GM23338 (cell line): ENCODE results near the gene PLCL1.

Experiments
- CTCF ChIP-seq, 2 experiments: fragments of 200-600 bp in 1 of 2; sonication (generic) in 1 of 2; conservative IDR thresholded peaks; 2 replicates each; pipeline versions ENCODE4 v1.5.1 to v1.6.1; 2016 to 2017; ENCODE audit warnings: antibody characterized with exemption in 2 of 2, low read depth in 2 of 2, mild to moderate bottlenecking in 2 of 2, moderate library complexity in 1 of 2
- EZH2phosphoT487 ChIP-seq: fragments of 200-600 bp; sonication (generic); IDR thresholded peaks from one replicate; pipeline ENCODE4 v1.8.1; 2018; ENCODE audit warnings: antibody characterized with exemption; ENCODE audit not compliant: unreplicated experiment

- TF ChIP-seq CTCF (conservative IDR thresholded peaks at IDR 0.05; ENCODE audit: low read depth in 2 of 2) (no peak), EZH2phosphoT487 (no peak)
These were observed 160.3 kb downstream of the PLCL1 start for GRCh38 chr2:197964720-197965119.
